Measurements from ENCODE around the gene RLN1.
"Not testable (repeated sequence)": the region's sequence is repeated elsewhere in the genome, so short reads cannot be mapped to it uniquely, and the experiment has no call there.

The RLN1 gene

DNA sequence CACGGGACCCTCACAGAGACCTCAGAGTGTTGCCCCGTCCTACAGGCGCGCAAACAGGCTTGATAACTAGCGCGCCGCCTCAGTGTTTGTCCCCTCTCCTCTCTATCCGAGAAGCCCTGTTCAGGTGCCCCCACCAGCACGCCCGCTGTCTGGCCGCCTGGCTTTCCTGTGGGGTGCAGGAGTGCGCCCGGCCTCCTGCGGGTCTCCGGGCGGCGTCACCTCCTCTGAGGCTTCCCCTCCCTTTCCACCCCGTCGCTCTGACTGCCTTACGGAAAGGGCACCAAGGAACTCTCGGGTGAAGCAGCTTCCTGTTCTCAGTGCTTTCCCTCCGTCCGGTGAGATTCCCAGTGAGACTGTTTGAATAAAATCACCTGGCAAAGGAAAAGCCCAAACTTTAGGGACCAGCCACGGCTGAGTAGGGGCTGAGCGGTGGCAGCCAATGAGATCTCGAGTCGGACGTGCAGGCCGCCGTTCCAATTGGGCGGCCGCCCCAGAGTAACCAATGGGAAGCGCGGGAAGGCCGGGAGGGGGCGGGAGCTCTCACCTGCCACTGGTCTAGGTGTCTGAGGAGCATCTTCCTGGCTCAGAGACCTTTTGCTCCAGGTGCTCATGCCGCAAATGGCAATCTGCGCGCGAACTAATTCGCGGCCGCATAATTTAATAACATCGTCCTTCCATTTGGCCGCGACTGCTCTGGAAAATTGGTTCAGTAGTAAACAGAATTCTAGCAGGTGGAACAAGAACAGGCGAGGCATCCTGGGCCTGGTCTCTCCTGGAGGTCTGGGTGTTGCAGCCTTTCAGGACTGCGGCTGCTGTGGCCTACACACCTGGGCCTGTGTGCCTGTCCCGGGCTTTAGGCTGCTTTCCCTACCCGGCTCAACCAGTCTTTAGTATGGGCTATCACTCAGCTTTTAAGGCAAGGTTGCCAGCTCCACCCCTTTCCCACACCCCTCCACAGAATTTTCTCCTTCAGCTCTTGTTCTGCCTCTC, at the start of gene RLN1:
Gene RLN1 (minus strand): TSS at position 885 of the 990 bp plus-strand sequence. CDS start 130 bp downstream, at position 755.
- DNase-seq (ENCODE audit: low read depth, low spot score): not testable (repeated sequence)

GRCh38 chr9:5389109-5389732, 49.5 kb upstream of the RLN1 start:
- no peak for DNase-seq (ENCODE audit: low read depth, low spot score)

DNA sequence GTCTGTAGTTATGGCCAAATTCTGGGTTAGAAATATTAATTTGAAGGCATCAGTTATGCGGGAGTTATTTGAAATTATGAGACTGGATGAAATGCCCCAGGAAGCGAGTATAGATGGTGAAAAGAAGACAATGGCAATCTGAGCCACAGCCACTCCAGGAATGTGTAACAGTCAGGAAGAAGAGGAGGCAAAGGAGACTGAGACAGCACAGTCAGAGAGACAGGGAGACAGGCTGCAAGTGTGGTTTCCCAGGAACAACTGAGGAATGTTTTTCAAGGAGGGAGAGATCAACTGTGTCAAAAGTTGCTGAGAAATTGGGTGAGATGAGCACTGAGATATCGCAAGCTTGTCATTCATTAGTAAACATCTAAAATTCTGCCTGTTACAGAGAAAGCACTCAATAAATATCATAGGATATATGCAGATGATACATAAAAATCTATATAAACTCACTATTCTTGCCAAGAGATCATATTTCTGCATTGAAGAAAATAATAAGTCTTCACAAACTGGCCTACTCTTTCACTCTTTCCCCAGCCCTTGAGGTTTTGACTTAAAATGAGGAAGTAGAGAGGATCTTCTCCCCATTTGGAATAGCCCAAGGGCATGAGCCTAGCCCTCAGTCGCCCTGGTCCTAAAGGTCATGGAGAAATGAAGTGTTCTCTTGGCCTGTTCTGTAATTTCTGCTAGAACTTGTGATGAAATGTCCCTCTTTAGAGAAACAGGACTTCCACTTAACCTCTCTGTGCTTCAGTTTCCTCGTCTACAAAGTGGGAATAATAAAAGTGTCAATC, 48.5 kb upstream of the RLN1 start:
- DNase-seq (ENCODE audit: low read depth, low spot score): no peak

DNA sequence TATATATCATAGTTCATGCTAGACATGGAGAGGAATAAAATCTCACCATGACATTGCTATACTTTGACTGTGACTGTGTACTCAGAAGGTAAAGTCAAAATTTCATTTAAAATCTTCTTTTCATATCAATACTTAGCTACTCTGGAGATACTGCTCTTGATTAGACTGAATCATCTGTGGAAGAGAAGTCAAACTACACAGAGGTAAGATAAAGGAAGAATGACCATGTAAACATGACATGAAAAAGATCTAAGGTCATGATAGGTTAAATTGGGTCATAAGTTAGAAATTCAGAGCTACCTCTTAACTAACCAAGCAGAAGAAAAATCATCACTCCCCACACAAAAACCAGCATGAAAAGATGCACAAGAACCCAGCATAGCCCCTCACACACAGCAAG, 44.8 kb upstream of the RLN1 start:
- DNase-seq (ENCODE audit: low read depth, low spot score): no peak

- no peak for DNase-seq (ENCODE audit: low read depth, low spot score)
Measured at GRCh38 chr9:5382479-5382878, 42.8 kb upstream of the RLN1 start.

GRCh38 chr9:5375790-5376477, 36.3 kb upstream of the RLN1 start:
- DNase-seq (ENCODE audit: low read depth, low spot score): no peak

- DNase-seq (ENCODE audit: low read depth, low spot score): no peak
Measured at GRCh38 chr9:5375091-5375490, 35.4 kb upstream of the RLN1 start.

DNA sequence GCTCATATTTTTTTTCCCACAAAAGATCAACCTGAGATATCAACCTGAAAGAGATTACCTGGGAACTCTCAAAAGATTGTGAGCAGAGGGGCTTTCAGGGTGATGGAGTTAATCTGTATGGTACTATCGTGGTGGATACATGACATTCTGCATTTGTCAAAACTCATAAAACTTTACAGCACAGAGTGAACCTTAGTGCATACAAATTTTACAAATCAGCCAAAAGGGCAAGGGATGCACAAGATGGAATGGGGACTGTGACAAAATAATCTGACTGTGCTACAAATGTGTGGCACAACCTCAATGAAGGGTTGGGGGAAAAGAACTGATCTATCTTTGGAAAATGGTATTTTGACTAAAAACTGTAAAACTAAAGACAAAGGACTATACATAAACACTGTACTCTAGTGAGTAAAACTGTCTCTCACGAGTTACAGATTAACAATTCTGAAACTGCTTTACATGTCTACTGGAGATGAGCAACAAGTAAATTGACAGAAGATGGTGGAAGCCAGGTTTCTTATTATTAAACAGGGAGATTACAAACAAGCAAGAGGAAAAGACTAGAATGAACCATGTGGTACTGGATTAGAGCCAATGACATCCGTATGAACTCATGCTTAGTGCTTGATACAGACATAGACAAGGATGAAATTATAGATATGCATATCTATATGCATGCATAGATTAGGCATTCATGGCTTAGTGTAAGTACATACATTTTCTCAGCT, 24.8 kb upstream of the RLN1 start:
- no peak for DNase-seq (ENCODE audit: low read depth, low spot score)

GRCh38 chr9:5361326-5362010, 21.8 kb upstream of the RLN1 start:
- no peak for DNase-seq (ENCODE audit: low read depth, low spot score)

DNA sequence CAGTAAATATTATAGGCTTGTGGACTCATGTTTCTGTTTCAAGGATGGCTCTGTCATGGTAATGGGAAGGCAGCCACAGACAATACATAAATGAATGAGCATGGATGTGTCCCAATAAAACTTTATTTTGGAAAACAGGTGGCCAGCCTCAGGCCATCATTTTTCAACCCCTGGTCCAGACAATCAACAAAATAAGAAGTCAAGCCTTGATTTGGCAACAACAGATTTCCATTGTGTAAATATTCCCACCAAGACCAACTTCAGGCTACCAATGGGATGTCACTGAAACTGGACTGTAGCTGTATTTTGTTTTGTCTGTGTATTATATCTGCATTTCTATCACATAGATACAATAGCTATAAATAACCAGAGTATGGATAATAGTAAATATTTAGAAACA, 20.7 kb upstream of the RLN1 start:
- DNase-seq (ENCODE audit: low read depth, low spot score): no peak

GRCh38 chr9:5357431-5358105, 17.9 kb upstream of the RLN1 start:
- DNase-seq (ENCODE audit: low read depth, low spot score): no peak

DNA sequence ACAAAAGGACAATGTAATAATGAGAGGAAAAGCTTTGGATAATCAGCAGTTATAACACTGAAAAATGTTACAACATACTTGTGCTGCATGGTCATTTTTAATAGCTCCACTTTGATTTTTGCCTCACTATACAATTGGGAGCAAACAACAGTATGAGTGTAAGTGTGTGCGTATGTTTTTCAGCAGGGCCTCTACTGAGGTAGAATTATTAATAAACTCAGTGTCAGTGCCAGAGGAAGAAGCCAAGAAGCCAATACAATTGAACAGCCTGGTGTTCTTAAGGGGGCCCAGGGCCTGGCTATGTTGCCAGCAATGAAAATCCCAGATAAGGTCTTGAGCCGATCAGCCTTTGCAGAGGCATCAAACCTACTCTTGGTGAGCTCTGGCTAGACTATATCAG, 16.1 kb upstream of the RLN1 start:
- no peak for DNase-seq (ENCODE audit: low read depth, low spot score)

DNA sequence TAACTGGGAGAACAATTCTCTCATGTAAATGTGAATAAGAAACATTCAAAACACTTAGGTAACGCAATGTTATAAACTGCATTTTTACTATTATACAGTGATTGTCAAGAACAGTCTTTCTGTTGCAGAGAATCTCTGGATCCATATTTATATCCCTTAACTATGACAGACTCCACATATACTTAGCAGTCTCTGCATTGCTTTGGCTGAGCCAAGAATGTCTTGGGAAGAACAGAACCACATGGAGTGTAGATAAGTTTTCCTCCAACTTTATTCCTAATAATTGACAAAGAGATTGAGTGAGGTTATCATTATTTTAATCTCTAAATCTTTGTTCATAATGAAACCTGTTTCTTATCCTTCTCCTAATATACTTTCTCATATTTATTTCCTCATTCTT, 15.6 kb upstream of the RLN1 start:
- DNase-seq (ENCODE audit: low read depth, low spot score): no peak

DNA sequence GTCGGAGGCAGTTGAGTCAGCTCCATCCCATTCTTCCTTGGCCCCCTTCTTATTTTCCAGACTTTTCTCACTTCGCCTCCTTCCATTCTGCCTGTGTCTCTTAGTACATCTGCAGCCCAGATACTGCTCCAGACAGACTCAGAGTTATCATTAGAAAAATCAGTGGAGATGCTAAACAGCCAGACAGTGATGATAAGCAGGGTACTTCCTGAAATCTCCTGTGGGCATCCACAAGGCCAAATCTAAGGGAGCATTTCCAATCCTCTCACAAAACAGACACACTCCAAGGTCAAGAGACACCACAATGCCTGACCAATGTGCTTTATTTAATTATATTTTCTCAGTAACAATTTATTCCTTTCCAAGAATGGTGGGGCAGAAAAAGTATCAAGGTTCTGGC, 14.5 kb upstream of the RLN1 start:
- DNase-seq (ENCODE audit: low read depth, low spot score): no peak

- no peak for DNase-seq (ENCODE audit: low read depth, low spot score)
Measured at GRCh38 chr9:5352637-5353248, 13.1 kb upstream of the RLN1 start.

DNA sequence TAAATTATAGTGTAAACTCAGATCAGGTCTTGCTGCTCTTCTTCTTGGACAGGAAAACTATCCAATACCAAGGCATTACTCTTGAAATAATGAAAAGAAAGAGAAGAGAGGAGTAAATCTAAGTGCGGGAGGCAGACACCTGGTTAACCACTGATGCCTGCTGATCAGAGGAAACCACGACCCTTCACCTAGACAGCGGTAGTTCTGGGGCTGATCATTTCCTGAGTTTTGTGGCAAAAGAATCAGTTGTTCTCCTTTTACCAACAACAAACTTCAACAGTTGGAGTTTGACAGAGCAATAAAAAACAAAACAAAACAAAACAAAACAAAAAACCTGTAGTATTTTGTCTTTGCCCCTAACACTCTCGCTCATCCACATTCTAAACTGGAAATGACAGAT, 3.0 kb downstream of the RLN1 start:
- DNase-seq (ENCODE audit: low read depth, low spot score): no peak

DNA sequence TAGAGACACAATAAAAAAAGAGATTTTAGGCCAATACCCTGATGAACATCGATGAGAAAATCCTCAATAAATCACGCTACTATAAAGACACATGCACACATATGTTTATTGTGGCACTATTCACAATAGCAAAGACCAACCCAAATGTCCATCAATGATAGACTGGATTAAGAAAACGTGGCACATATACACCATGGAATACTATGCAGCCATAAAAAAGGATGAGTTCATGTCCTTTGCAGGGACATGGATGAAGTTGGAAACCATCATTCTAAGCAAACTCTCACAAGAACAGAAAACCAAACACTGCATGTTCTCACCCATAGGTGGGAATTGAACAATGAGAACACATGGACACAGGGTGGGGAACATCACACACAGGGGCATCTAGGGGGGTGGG, 8.4 kb downstream of the RLN1 start:
- DNase-seq (ENCODE audit: low read depth, low spot score): not testable (repeated sequence)

GRCh38 chr9:5326893-5327548, 12.7 kb downstream of the RLN1 start:
- no peak for DNase-seq (ENCODE audit: low read depth, low spot score)

DNA sequence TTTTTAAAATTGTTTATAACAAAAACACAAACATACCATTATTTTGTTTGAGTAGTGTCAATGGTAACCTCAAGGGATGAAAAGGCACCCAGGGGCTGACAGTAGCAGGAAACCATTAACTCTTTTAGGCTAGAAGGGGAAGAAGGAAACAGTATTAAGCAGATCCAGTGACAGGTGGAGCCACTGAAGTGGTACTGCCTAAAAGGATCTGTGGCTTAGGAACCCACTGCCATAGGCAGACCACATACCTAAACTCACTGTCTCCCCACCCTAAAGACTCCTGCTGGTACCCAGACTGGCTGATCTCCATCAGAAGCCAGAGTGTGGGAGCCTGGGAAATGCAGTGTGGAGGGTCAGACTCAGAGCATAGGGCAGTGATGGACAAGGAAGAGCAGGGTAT, 13.5 kb downstream of the RLN1 start:
- no peak for DNase-seq (ENCODE audit: low read depth, low spot score)
